ENCODE measurements around the gene ZNF365. TPM values are rescaled to one million over a fixed set of nuclear protein-coding genes. Genes with fewer than 3 reads are reported as not detected.

The ZNF365 gene
- total RNA-seq, 2 experiments from 2014 or later = not detected

DNA sequence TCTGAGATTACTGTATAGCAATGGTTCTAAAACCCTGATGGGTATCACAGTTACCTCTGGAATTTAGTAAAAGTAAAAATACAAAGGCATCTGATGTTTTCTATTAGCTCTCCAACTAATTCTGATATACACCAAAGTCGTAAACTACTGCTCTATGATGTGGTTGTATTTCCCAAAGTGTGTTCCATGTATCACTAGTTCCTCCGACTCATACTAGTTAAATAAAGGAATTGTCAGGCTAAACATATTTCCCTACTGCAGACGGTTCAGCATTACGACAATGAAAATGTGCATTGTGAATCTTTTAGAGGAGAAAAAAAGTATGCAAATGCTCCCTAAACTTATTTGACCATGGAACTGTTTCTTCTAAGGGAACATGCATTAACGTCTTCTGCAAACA, 38.9 kb downstream of the ZNF365 start:
- Mint-ChIP-seq H3K4me1 (no peaks in the 10 kb centered on the region), H3K9me3 (ENCODE audit: low read depth) (peaks cover 4% of the 10 kb centered on the region), H3K27ac (no peak overlapping the region), H3K4me3 (no peak overlapping the region), H3K27me3 (peaks cover 37% of the 10 kb centered on the region), H3K36me3 (peaks cover 2% of the 10 kb centered on the region)
- no peak for ATAC-seq
- no peak for DNase-seq
- CTCF ChIA-PET = no interaction called here

DNA sequence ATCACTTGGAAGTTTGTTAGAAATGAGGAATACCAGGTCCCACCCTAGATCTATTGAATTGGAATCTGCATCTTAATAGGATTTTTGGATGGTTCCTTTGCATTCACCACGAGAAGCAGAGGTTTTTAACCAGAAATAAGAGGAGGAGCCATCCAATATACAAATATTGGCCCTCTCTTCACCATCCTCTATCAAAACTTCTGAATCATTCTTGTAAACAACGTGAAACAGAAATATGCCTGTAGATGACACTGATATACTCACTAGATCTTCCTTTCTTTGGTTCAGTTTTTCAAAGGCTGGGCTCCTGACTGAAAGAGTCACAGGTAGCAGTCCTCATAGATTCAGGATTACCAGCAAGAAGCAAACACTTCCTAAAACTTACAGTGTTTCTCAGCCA, 39.5 kb downstream of the ZNF365 start:
- Mint-ChIP-seq H3K4me1 (no peaks in the 10 kb centered on the region), H3K9me3 (ENCODE audit: low read depth) (peaks cover 4% of the 10 kb centered on the region), H3K4me3 (no peak overlapping the region), H3K27ac (no peak overlapping the region), H3K36me3 (peaks cover 2% of the 10 kb centered on the region), H3K27me3 (peaks cover 38% of the 10 kb centered on the region)
- CTCF ChIA-PET = no interaction called here
- ATAC-seq = no peak
- DNase-seq = no peak

DNA sequence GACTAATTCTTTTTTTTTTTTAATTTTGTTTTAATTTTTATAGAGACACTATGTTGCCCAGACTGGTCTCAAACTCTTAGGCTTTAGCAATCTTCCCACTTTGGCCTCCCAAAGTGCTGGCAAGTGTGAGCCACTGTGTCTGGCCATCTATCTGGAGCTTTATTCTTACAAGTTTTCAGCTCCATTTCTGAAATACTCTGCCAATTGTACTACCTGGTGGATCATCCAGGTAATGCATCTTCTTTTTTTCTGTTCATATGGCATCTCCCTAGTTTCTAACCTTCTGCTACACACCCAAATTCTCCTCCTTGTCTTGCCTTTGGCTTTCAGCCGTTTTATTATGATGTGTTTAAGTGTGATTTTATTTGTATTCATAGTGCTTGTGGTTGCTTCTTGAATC, 40.2 kb downstream of the ZNF365 start:
- Mint-ChIP-seq H3K27me3 (peaks cover 39% of the 10 kb centered on the region), H3K4me1 (no peaks in the 10 kb centered on the region), H3K4me3 (no peak overlapping the region), H3K36me3 (peaks cover 2% of the 10 kb centered on the region), H3K27ac (no peak overlapping the region), H3K9me3 (ENCODE audit: low read depth) (peaks cover 4% of the 10 kb centered on the region)
- ATAC-seq (no peak), DNase-seq (no peak)
- CTCF ChIA-PET = no interaction called here

DNA sequence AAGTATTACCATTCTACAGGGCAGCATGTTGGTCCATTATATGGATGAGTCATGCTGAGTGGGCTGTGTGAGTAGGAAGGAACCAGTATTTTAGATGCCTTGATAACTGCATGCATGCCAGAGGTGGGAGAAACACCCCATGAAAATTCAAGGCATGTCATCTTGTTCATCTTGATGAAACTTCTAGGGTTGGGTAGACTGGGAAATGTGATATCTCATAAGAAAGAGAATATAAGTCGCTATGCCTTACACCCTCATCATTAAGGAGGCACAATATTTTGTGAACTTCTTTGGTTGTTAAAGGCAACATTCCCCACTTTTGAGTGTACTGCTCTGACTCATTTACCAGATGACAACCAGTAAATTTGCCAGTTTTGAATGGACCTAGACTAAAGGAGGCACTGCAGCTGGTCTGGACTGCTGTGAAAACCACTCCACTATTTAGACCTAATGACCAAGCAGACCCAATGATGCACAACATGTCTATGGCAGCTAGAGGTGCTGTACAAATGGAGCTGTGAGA, 48.0 kb downstream of the ZNF365 start:
- CTCF ChIA-PET = interaction anchor here (1.4 kb wide), 1 partner anchor 15 kb away, joined by 4 read pairs; no protein-coding TSS in a partner anchor
- Mint-ChIP-seq H3K27ac (no peak overlapping the region), H3K4me3 (no peak overlapping the region), H3K27me3 (peaks cover 8% of the 10 kb centered on the region), H3K4me1 (no peaks in the 10 kb centered on the region), H3K36me3 (no peaks in the 10 kb centered on the region), H3K9me3 (ENCODE audit: low read depth) (no peaks in the 10 kb centered on the region)
- DNase-seq (no peak), ATAC-seq (no peak)

DNA sequence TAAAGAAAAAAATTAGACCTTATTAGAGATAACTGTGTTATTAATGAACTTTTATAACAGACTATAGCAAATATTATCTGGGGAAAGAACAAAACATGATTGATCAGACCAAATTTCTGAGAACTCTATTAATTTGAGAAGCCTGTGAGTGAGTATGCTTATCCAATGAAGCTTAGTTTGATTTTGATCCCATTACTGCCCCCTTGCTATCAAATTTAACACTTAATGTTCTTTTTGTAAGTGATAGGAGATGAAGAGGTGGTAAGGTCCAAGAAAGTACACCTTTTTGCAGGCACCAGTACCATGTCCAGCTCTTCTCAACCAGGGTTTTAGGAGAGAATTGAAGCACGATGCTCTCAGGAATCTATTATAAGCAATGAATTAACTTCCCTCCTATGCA, 49.9 kb downstream of the ZNF365 start:
- ATAC-seq = no peak
- peaks cover 9% of the 10 kb centered on the region for H3K9me3 Mint-ChIP-seq (ENCODE audit: low read depth)

DNA sequence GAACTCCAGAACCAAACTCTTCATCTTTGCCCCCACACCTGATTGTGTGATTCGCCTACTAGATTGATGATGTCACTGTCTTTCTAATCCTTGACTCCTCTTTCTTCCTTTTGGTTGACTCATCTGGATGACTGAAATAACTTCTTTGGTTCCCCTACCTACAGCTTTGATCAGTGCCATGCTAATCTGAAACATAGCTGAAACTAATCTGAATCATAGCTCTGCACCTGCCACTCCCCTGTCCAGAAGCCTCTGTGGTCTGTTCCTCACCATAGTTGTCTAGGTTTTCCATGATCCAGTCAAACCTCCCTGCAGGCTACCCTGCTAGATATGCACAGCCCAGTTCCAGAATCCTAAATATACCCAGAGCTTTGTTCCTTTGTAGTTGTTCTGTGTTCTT, 51.9 kb downstream of the ZNF365 start:
- Mint-ChIP-seq H3K4me3 (no peak overlapping the region), H3K4me1 (no peaks in the 10 kb centered on the region), H3K36me3 (no peaks in the 10 kb centered on the region), H3K27me3 (no peaks in the 10 kb centered on the region), H3K27ac (no peak overlapping the region), H3K9me3 (ENCODE audit: low read depth) (peaks cover 9% of the 10 kb centered on the region)
- CTCF ChIA-PET = interaction anchor here (1.1 to 1.2 kb wide), 2 partner anchors 11 to 21 kb away, joined by 3 to 6 read pairs; no protein-coding TSS in a partner anchor
- DNase-seq (no peak), ATAC-seq (no peak)

More for the DNA sequence above, 49.9 kb downstream of the ZNF365 start:
- Mint-ChIP-seq H3K27ac (no peak overlapping the region), H3K27me3 (no peaks in the 10 kb centered on the region), H3K4me1 (no peaks in the 10 kb centered on the region), H3K36me3 (no peaks in the 10 kb centered on the region), H3K4me3 (no peak overlapping the region)
- no peak for DNase-seq
- CTCF ChIA-PET = interaction anchor here (1.1 kb wide), 1 partner anchor 149 kb away, joined by 3 read pairs; no protein-coding TSS in a partner anchor

DNA sequence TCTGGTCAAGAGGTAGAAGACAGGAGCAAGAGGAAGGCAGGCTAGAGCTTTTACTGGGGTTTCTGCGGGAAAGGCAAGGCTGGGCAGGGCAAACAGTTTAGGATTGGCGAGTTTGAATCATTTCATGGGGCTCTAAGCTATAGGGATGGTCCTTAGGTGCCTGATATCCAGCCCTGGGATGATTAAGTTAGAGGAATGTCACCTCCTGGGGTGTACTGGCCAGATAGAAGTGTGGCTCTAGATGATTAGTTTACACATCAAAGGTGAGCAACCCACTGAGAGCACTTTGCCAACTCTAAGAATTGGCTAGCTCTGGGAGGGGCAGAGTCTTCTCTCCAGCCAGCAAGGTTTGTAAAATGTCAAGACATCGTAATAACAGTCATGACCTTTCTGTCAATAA, 52.4 kb downstream of the ZNF365 start:
- H3K4me1 Mint-ChIP-seq = no peaks in the 10 kb centered on the region
- H3K36me3 Mint-ChIP-seq = no peaks in the 10 kb centered on the region
- ATAC-seq = no peak
- H3K9me3 Mint-ChIP-seq (ENCODE audit: low read depth) = peaks cover 9% of the 10 kb centered on the region
- CTCF ChIA-PET = interaction anchor here (1.1 to 1.2 kb wide), 2 partner anchors 11 to 21 kb away, joined by 3 to 6 read pairs; no protein-coding TSS in a partner anchor
- H3K27ac Mint-ChIP-seq = no peak overlapping the region
- no peaks in the 10 kb centered on the region for H3K27me3 Mint-ChIP-seq
- DNase-seq = no peak
- no peak overlapping the region for H3K4me3 Mint-ChIP-seq

DNA sequence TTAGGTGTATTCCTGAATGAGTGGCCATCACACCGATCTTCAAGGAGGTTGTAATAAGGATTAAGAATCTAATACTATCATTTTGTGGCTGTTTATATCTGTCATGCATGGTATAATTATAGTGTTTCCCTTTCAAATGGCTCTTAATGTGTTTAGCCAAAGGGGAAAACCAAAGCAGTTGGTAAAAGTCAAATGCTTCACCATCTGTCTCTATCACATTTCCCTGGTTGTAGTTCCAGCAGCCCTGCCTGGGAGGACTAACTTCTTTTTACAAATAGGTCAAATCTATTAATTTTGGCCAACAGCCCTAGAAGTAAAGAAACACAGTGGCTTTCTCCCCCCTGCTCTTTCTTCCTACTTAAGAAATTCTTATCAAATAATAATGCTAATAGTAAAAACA, 56.7 kb downstream of the ZNF365 start:
- ATAC-seq (no peak), DNase-seq (no peak)
- Mint-ChIP-seq H3K9me3 (ENCODE audit: low read depth) (peaks cover 9% of the 10 kb centered on the region), H3K27me3 (peaks cover 16% of the 10 kb centered on the region), H3K27ac (no peak overlapping the region), H3K4me1 (peaks cover 17% of the 10 kb centered on the region), H3K4me3 (no peak overlapping the region), H3K36me3 (no peaks in the 10 kb centered on the region)
- CTCF ChIA-PET = no interaction called here

DNA sequence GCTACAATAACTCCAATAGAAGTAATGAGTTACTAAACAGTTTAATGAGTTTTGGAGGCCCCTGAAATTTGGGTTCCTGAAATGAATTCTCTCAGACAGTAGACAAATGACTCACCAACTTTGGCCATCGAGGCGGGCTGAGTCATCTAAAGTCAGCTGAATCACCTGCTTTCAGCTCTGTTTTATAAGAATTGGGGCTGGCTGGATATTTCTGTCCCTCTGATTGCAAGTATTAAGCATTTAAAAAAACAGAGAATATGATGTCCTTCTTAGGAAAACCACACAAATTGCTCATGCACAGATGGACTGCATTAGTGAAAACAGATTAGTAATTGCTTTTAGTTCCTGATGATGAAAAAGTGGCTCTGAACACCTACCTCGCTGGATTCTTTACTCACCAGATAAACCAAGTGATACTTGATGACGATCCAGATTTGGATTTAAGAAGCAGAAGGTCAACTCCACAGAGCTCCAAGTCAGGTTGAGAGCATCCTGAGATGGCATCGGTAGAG, 59.1 kb downstream of the ZNF365 start:
- Mint-ChIP-seq H3K4me1 (peaks cover 17% of the 10 kb centered on the region), H3K27me3 (peaks cover 22% of the 10 kb centered on the region), H3K36me3 (no peaks in the 10 kb centered on the region), H3K4me3 (no peak overlapping the region), H3K9me3 (ENCODE audit: low read depth) (peaks cover 2% of the 10 kb centered on the region), H3K27ac (no peak overlapping the region)
- ATAC-seq (peak; percentile 83), DNase-seq (peak; percentile 78)
- CTCF ChIA-PET = no interaction called here

DNA sequence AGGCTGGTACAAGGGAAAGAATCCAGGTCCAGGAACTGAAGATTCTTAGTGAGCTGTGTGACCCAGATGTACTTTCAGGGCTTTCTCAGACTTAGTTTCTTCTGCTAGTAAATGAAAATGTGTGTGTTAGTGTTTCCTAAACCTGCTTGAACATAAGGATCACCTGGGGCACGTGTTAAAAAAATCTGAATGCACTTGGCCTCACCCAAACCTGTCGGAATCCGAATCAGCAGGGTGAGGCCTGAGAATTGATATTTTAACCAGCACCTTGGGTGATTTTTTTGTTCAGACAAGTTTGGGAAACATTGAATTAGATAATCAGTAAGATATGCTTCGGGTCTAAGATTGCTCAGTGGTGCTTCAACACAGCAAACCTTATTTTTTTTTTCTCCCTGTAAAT, 59.7 kb downstream of the ZNF365 start:
- no peaks in the 10 kb centered on the region for H3K9me3 Mint-ChIP-seq (ENCODE audit: low read depth)
- peaks cover 23% of the 10 kb centered on the region for H3K27me3 Mint-ChIP-seq
- peaks cover 17% of the 10 kb centered on the region for H3K4me1 Mint-ChIP-seq
- no peaks in the 10 kb centered on the region for H3K36me3 Mint-ChIP-seq
- CTCF ChIA-PET = no interaction called here
- H3K27ac Mint-ChIP-seq = no peak overlapping the region
- no peak for DNase-seq
- no peak overlapping the region for H3K4me3 Mint-ChIP-seq
- no peak for ATAC-seq

DNA sequence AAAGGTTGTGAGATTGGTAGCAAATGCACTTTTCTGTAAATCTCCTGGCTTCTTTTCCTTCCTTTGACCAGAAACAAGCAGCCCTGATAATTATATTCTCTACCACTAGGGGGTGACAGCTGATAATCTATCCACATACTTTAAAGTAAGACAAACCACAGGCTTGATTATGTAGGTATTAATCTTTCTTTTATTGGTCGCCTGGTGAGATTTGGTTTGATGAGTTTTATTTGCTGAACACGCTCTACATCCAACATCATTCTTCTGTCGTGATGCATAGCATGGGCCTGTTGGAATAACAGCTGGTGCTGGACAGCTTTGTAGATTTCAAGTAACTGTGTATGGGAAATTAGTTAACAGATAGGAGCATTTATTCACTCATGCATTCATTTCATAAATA, 63.5 kb downstream of the ZNF365 start:
- CTCF ChIA-PET = interaction anchor here (0.7 to 2.1 kb wide), 20 partner anchors 9 to 720 kb away, joined by 3 to 13 read pairs (median 4); no protein-coding TSS in a partner anchor
- no peak for DNase-seq

DNA sequence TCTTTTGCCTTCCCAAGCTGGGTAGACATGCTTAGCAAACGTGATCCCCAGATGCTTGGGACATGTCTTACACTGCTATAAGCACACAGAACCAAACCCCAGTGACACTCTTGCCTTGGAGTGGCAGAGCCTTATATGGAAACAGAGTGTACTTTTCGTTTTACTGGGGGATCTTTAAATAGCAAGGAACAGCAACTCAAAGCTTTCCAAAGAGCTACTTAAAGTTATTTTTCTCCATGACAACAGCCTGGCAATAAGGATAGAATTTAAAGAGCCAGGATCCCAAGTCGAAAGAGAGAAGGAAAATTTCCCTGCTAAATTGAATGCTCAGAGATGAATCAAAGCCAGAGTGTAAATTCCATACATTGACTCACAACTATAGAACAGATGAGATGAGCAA, 67.8 kb downstream of the ZNF365 start:
- no peaks in the 10 kb centered on the region for H3K36me3 Mint-ChIP-seq
- DNase-seq (no peak), ATAC-seq (no peak)
- peaks cover 24% of the 10 kb centered on the region for H3K27me3 Mint-ChIP-seq
- no peak overlapping the region for H3K4me3 Mint-ChIP-seq
- H3K4me1 Mint-ChIP-seq = no peaks in the 10 kb centered on the region
- H3K27ac Mint-ChIP-seq = no peak overlapping the region
- CTCF ChIA-PET = interaction anchor here (1.4 kb wide), 1 partner anchor 151 kb away, joined by 3 read pairs; no protein-coding TSS in a partner anchor
- no peaks in the 10 kb centered on the region for H3K9me3 Mint-ChIP-seq (ENCODE audit: low read depth)

More for the DNA sequence above, 63.5 kb downstream of the ZNF365 start:
- Mint-ChIP-seq H3K9me3 (ENCODE audit: low read depth) (no peaks in the 10 kb centered on the region), H3K4me3 (no peak overlapping the region), H3K27me3 (peaks cover 35% of the 10 kb centered on the region), H3K27ac (no peak overlapping the region), H3K36me3 (no peaks in the 10 kb centered on the region), H3K4me1 (peaks cover 15% of the 10 kb centered on the region)
- ATAC-seq = peak; percentile 63

DNA sequence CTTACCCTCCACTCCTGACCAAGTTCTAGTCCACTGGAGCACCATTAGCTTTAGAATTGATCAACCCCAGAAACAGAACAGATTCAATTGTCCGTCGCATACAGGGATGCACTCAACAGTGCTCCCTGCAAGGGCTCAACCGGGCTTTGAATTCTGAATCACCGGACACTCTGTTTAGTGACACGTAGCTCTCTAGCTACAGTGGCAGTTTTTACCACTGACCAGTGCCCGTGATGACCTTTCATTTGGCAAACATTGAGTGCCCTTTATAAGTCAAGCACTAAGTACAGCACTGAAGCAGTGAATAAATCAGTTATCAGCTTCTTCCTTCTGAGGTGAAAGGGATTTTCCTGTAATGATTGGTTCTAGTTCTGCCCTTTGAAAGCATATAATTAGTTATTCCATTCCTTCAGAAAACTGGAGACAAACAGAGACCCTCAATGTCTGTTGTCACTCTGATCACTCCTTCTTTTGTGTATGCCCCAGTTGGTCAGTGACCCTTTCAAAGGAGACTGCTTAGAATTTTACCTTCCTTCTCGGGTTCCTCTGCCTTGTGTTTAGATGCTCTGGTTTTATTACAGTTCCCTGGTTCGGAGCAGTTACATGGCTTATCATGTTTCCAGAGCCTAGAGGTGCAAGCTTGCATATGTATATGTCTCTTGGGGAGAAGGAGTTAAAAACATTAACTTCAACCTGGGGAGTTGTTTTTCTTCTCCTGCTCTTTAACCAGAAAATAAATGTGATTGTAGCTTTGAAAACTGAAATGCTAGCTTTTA, 68.9 kb downstream of the ZNF365 start:
- Mint-ChIP-seq H3K4me3 (no peak overlapping the region), H3K4me1 (no peaks in the 10 kb centered on the region), H3K36me3 (no peaks in the 10 kb centered on the region), H3K27ac (no peak overlapping the region), H3K27me3 (peaks cover 30% of the 10 kb centered on the region), H3K9me3 (ENCODE audit: low read depth) (no peaks in the 10 kb centered on the region)
- DNase-seq = no peak
- no peak for ATAC-seq
- CTCF ChIA-PET = no interaction called here

DNA sequence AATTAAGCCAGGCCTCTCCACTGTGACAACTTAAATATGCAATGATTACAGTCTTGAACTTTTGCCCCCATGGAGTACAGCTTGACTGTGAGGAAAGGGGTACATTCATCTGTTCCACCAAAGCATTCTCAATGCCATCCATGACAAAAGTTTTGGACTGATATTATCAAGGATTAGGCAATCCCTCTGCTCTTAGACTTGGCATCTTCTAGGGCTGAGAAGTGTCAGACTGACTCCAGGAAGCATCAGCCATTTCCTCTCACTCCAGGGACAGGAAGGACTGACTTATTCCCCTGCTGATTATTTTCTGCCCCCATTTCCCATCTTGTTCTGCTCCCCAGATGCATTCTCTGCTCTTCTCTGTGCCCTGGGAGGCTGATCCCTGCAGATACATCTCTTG, 69.7 kb downstream of the ZNF365 start:
- Mint-ChIP-seq H3K4me1 (no peaks in the 10 kb centered on the region), H3K9me3 (ENCODE audit: low read depth) (no peaks in the 10 kb centered on the region), H3K27me3 (peaks cover 30% of the 10 kb centered on the region), H3K4me3 (no peak overlapping the region), H3K27ac (no peak overlapping the region), H3K36me3 (no peaks in the 10 kb centered on the region)
- no peak for DNase-seq
- CTCF ChIA-PET = no interaction called here
- ATAC-seq = no peak

Measured in activated CD8-positive, alpha-beta memory T cell treated with anti-CD3 and anti-CD28 coated beads, Interleukin-2, amount 10 ng/mL, durations not matched to agents 7 days and 5 days (primary cell).